C4-2B (cell line): ENCODE results near the gene THOP1.

ENCODE experiments used
- CTCF ChIP-seq: fragments of 450-650 bp; conservative IDR thresholded peaks from 2 replicates; pipeline ENCODE4 v1.5.1; 2017; ENCODE audit warnings: mild to moderate bottlenecking
- ZFX ChIP-seq: fragments of 450-650 bp; IDR thresholded peaks from 2 replicates; pipeline ENCODE4 v1.6.1; 2017

GRCh38 chr19:2854849-2855248 is 69.5 kb downstream of the THOP1 start:
- no peak for TF ChIP-seq CTCF
- TF ChIP-seq ZFX, result no peak
